BE2C (cell line): ENCODE results near the gene ATP9B.
A peak's percentile ranks its signal among the peaks of the same experiment; 100 is the strongest.

Source experiments
- DNase-seq: peaks from one replicate; pipeline ENCODE4 v3.0.0-alpha.2; 2020
- H3K27me3 ChIP-seq: fragments of 250-450 bp; sonication (Bioruptor Pico); 2 replicates; pipeline ENCODE4 v1.5.1; 2020; ENCODE audit warnings: mild to moderate bottlenecking
- H3K36me3 ChIP-seq: fragments of 250-450 bp; sonication (Bioruptor Pico); 2 replicates; pipeline ENCODE4 v1.5.1; 2020; ENCODE audit warnings: mild to moderate bottlenecking
- H3K4me1 ChIP-seq: fragments of 250-450 bp; sonication (Bioruptor Pico); 2 replicates; pipeline ENCODE4 v1.5.1; 2020
- H3K4me3 ChIP-seq: 2 replicates; pipeline ENCODE4 v1.5.1; 2011; ENCODE audit warnings: low read depth, low read length
- H3K9me3 ChIP-seq: fragments of 250-450 bp; sonication (Bioruptor Pico); 2 replicates; pipeline ENCODE4 v1.5.1; 2020
- CTCF ChIP-seq: IDR thresholded peaks from 2 replicates; pipeline ENCODE4 v1.5.1; 2012; ENCODE audit warnings: mild to moderate bottlenecking, low read depth, low read length

ATP9B gene

GRCh38 chr18:79317703-79318102 lies 248.5 kb downstream of the ATP9B start:
- H3K4me1 ChIP-seq, result no peaks in the 10 kb centered on the region
- no peaks in the 10 kb centered on the region for H3K9me3 ChIP-seq
- peak; percentile 23; the same call in 1 of the 2 replicates for TF ChIP-seq CTCF
- no peaks in the 10 kb centered on the region for H3K27me3 ChIP-seq
- H3K4me3 ChIP-seq, result no peak overlapping the region
- no peak for DNase-seq
- H3K36me3 ChIP-seq, result no peaks in the 10 kb centered on the region

DNA sequence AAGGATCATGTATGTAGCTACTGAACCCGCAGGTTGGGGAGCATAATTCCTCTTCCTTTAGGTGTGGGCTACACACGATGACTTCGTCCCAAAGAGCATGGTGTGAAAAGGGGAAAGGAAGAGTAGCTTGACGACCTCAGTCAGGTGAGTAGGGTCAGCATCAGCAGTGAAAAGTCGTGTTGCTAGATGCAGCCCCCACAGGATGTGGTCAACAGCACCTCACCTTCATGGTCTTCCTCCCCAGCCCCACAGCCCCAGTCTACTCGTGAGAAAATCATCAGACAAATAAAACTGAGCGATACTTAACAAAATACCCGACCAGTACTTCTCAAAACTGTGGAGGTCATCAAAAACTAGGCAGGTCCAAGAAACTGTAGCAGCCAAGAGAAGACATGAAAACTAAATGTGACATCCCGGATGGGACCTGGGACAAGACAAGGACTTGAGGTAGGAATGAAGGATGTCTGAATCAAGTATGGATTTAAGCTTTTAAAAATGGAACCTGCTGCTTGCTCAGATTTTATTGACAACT lies 249.0 kb downstream of the ATP9B start:
- Histone ChIP-seq H3K36me3 (no peaks in the 10 kb centered on the region), H3K4me1 (no peaks in the 10 kb centered on the region), H3K4me3 (no peak overlapping the region), H3K9me3 (no peaks in the 10 kb centered on the region), H3K27me3 (no peaks in the 10 kb centered on the region)
- no peak for DNase-seq
- no peak for TF ChIP-seq CTCF

GRCh38 chr18:79320216-79320850 lies 251.1 kb downstream of the ATP9B start:
- TF ChIP-seq CTCF, result no peak
- Histone ChIP-seq H3K36me3 (no peaks in the 10 kb centered on the region), H3K4me1 (no peaks in the 10 kb centered on the region), H3K9me3 (no peaks in the 10 kb centered on the region), H3K4me3 (no peak overlapping the region), H3K27me3 (no peaks in the 10 kb centered on the region)
- no peak for DNase-seq

GRCh38 chr18:79321625-79322405 lies 252.6 kb downstream of the ATP9B start:
- no peak for DNase-seq
- H3K4me1 ChIP-seq, result no peaks in the 10 kb centered on the region
- no peaks in the 10 kb centered on the region for H3K27me3 ChIP-seq
- H3K36me3 ChIP-seq, result no peaks in the 10 kb centered on the region
- H3K9me3 ChIP-seq, result no peaks in the 10 kb centered on the region
- H3K4me3 ChIP-seq, result no peak overlapping the region
- no peak for TF ChIP-seq CTCF

DNA sequence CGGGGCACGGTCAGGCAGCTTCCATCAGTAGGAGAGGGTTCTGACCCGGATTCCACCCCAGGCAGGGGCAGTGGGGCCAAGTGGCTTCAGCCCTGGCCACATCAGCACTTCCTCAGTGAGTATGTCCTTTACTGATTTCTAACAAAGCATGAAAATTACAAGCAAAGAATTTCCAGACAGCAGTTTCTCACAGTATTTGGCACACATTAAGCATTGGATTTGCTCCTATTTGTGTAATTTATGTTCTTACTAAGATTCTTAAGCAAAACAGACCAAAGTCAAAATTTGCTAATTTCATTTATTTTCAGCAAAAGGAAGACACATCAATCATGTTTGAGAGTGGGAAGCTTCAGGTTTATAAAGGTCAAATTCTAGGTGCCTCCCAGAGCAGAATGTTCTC lies 253.2 kb downstream of the ATP9B start:
- Histone ChIP-seq H3K9me3 (no peaks in the 10 kb centered on the region), H3K4me1 (no peaks in the 10 kb centered on the region)

More for the DNA sequence above, 253.2 kb downstream of the ATP9B start:
- Histone ChIP-seq H3K4me3 (no peak overlapping the region), H3K36me3 (no peaks in the 10 kb centered on the region), H3K27me3 (no peaks in the 10 kb centered on the region)
- DNase-seq, result no peak
- no peak for TF ChIP-seq CTCF
